A673 (cell line): ENCODE results near the gene ABCB8. TPM values are rescaled to one million over a fixed set of nuclear protein-coding genes. Genes with fewer than 3 reads are reported as not detected.

ENCODE experiments used
- BruUV-seq: library from RNA; stranded (reverse); fragments of 400-500 nt; replicated peaks from 2 replicates; lab custom pipeline; 2021; lab: Mats Ljungman, UMichigan
- CTCF ChIA-PET: fragments of 300-600 bp; sonication (Branson Sonifier 250); formaldehyde crosslinking; loops from one replicate; lab custom pipeline; 2022; ENCODE audit warnings: antibody characterized with exemption; lab: Charles Lee
- POLR2A ChIA-PET: fragments of 300-600 bp; sonication (Branson Sonifier 250); formaldehyde crosslinking; loops from one replicate; lab custom pipeline; 2022; ENCODE audit warnings: antibody characterized with exemption; ENCODE audit not compliant: low non-redundant PET; lab: Charles Lee
- DNase-seq: peaks from one replicate; pipeline ENCODE4 v3.0.0-alpha.2; 2015; ENCODE audit warnings: low spot score
- H3K27ac ChIP-seq: fragments of 200-600 bp; sonication (generic); 2 replicates; pipeline ENCODE4 v1.5.1; 2016; ENCODE audit warnings: mixed run types, low read depth, mild to moderate bottlenecking, mixed read lengths, antibody characterized with exemption, low read length; ENCODE audit not compliant: poor library complexity, severe bottlenecking
- H3K27me3 ChIP-seq: fragments of 200-600 bp; sonication (generic); replicated peaks from 2 replicates; pipeline ENCODE4 v1.6.1; 2017; ENCODE audit warnings: mixed run types, low read depth, mild to moderate bottlenecking, mixed read lengths, antibody characterized with exemption, low read length; ENCODE audit not compliant: insufficient read depth, poor library complexity
- H3K36me3 ChIP-seq: fragments of 200-600 bp; sonication (generic); 2 replicates; pipeline ENCODE4 v1.6.1; 2016; ENCODE audit warnings: mixed run types, mild to moderate bottlenecking, mixed read lengths, antibody characterized with exemption, low read length; ENCODE audit not compliant: insufficient read depth, poor library complexity, severe bottlenecking
- H3K4me1 ChIP-seq: fragments of 200-600 bp; sonication (generic); 2 replicates; pipeline ENCODE4 v1.6.1; 2017; ENCODE audit warnings: mixed run types, mild to moderate bottlenecking, mixed read lengths, antibody characterized with exemption, low read length; ENCODE audit not compliant: insufficient read depth, poor library complexity, severe bottlenecking
- H3K4me3 ChIP-seq: fragments of 200-600 bp; sonication (generic); 2 replicates; pipeline ENCODE4 v1.5.1; 2016; ENCODE audit warnings: low read depth, mixed run types, mild to moderate bottlenecking, mixed read lengths, low read length; ENCODE audit not compliant: poor library complexity, severe bottlenecking
- H3K9me3 ChIP-seq: fragments of 200-600 bp; sonication (generic); 2 replicates; pipeline ENCODE4 v1.6.1; 2016; ENCODE audit warnings: mixed run types, low read depth, mild to moderate bottlenecking, mixed read lengths, antibody characterized with exemption, low read length; ENCODE audit not compliant: poor library complexity, severe bottlenecking
- CTCF ChIP-seq: fragments of 300-800, 200-600 bp; sonication (generic); conservative IDR thresholded peaks from 2 replicates; pipeline ENCODE4 v1.5.1; 2017; ENCODE audit warnings: low read depth, mild to moderate bottlenecking, antibody characterized with exemption, low read length, moderate library complexity, mixed read lengths
- EZH2 ChIP-seq: fragments of 200-600 bp; sonication (generic); IDR thresholded peaks from 2 replicates; pipeline ENCODE4 v1.6.1; 2017; ENCODE audit warnings: borderline replicate concordance, low read depth, mild to moderate bottlenecking, mixed read lengths, antibody characterized with exemption, low read length; ENCODE audit not compliant: poor library complexity, severe bottlenecking
- intact Hi-C: fragments of 100-400 bp; cut with micrococcal nuclease; formaldehyde crosslinking; loops from one replicate; pipeline ENCODE4 v1.10.0; 2022; ENCODE audit not compliant: unreplicated experiment
- total RNA-seq: library from RNA; stranded (reverse); gene quantifications from 2 replicates; pipeline ENCODE4 v1.2.3, GENCODE V29; 2021

Gene ABCB8
- total RNA-seq, 1 experiment from 2014 or later, result 50.9 TPM

GRCh38 chr7:151045967-151046366 is 17.7 kb downstream of the ABCB8 start:
- intact Hi-C loops, result no loop called here
- Histone ChIP-seq H3K27ac (no peak overlapping the region), H3K27me3 (no peaks in the 10 kb centered on the region), H3K4me3 (no peak overlapping the region), H3K36me3 (no peaks in the 10 kb centered on the region), H3K4me1 (no peaks in the 10 kb centered on the region), H3K9me3 (no peaks in the 10 kb centered on the region)
- CTCF ChIA-PET, result no interaction called here
- DNase-seq, result no peak
- no TSS peak for BruUV-seq
- TF ChIP-seq EZH2, result no peak
- no peak for TF ChIP-seq CTCF
- POLR2A ChIA-PET, result no interaction called here

GRCh38 chr7:151046603-151047573 is 18.6 kb downstream of the ABCB8 start:
- TF ChIP-seq CTCF, result no peak
- TF ChIP-seq EZH2, result no peak
- no TSS peak for BruUV-seq
- Histone ChIP-seq H3K27me3 (no peaks in the 10 kb centered on the region), H3K36me3 (no peaks in the 10 kb centered on the region), H3K27ac (no peak overlapping the region), H3K9me3 (no peaks in the 10 kb centered on the region), H3K4me3 (no peak overlapping the region), H3K4me1 (no peaks in the 10 kb centered on the region)
- POLR2A ChIA-PET, result no interaction called here
- no peak for DNase-seq
- CTCF ChIA-PET, result interaction anchor here (0.6 kb wide), 1 partner anchor 33 kb away, joined by 3 read pairs; no protein-coding TSS in a partner anchor
- intact Hi-C loops, result no loop called here

GRCh38 chr7:151047976-151048815 is 19.9 kb downstream of the ABCB8 start, which contains the start of gene ASIC3:
Gene ASIC3, plus strand, starts transcription at chr7:151048531. Its CDS starts 355 bp downstream, at chr7:151048886.
- BruUV-seq, result no TSS peak
- no peak for DNase-seq
- H3K27me3 ChIP-seq, result no peaks in the 10 kb centered on the region
- no peaks in the 10 kb centered on the region for H3K9me3 ChIP-seq
- CTCF ChIA-PET, result interaction anchor here (0.6 kb wide), 1 partner anchor 10 kb away, joined by 3 read pairs; no protein-coding TSS in a partner anchor
- H3K4me3 ChIP-seq, result no peak within 1 kb of the TSS
- intact Hi-C loops, result no loop called here
- no peak within 1 kb of the TSS for H3K27ac ChIP-seq
- no peaks in the 10 kb centered on the region for H3K36me3 ChIP-seq
- TF ChIP-seq EZH2 (no peak), CTCF (no peak)
- no peaks in the 10 kb centered on the region for H3K4me1 ChIP-seq
- POLR2A ChIA-PET, result no interaction called here
